K562 (cell line): Measurements from ENCODE around the gene ANKDD1A. TPM values are rescaled to one million over a fixed set of nuclear protein-coding genes. Genes with fewer than 3 reads are reported as not detected.

Experiments used
- BRCA1 ChIP-seq, 2 experiments: fragments of 450-650 bp in 1 of 2; sonication (generic) in 1 of 2; formaldehyde crosslinking in 1 of 2; IDR thresholded peaks; 2 replicates each; pipeline versions ENCODE4 v1.5.0 to v1.6.1; 2017 to 2020; ENCODE audit warnings: mild to moderate bottlenecking in 1 of 2, missing genetic modification reagents in 1 of 2
- CTBP1 ChIP-seq: fragments of 450-650 bp; IDR thresholded peaks from 2 replicates; pipeline ENCODE4 v1.6.1; 2016; ENCODE audit warnings: borderline replicate concordance
- FOXK1 ChIP-seq: sonication (generic); formaldehyde crosslinking; IDR thresholded peaks from 2 replicates; pipeline ENCODE4 v1.8.0; 2022; ENCODE audit warnings: missing genetic modification reagents, mild to moderate bottlenecking, borderline replicate concordance
- HDAC2 ChIP-seq: fragments of 450-650 bp; IDR thresholded peaks from 2 replicates; pipeline ENCODE4 v1.6.1; 2016; ENCODE audit warnings: mild to moderate bottlenecking
- KHSRP ChIP-seq: fragments of 450-650 bp; IDR thresholded peaks from 2 replicates; pipeline ENCODE4 v1.6.1; 2017
- L3MBTL2 ChIP-seq: fragments of 450-650 bp; IDR thresholded peaks from 2 replicates; pipeline ENCODE4 v1.6.1; 2016; ENCODE audit warnings: mild to moderate bottlenecking, moderate library complexity
- MAZ ChIP-seq, 2 experiments: fragments of 450-650 bp in 1 of 2; sonication (generic) in 1 of 2; formaldehyde crosslinking; IDR thresholded peaks in 1 of 2; conservative IDR thresholded peaks in 1 of 2; 2 replicates each; pipeline versions ENCODE4 v1.4.0 to v1.5.0; 2020; ENCODE audit warnings: mild to moderate bottlenecking in 1 of 2, missing genetic modification reagents in 1 of 2
- MCM2 ChIP-seq: fragments of 450-650 bp; IDR thresholded peaks from 2 replicates; pipeline ENCODE4 v1.6.1; 2017; ENCODE audit warnings: low read depth, mild to moderate bottlenecking
- NR2C2 ChIP-seq, 2 experiments: fragments of 200-800 bp in 1 of 2; sonication (Bioruptor generic) in 1 of 2; sonication (generic) in 1 of 2; formaldehyde crosslinking in 1 of 2; IDR thresholded peaks; 2 replicates each; pipeline versions ENCODE4 v1.6.1 to v1.8.0; 2016 to 2022; ENCODE audit warnings: mild to moderate bottlenecking in 1 of 2, missing compliant biosample characterization in 1 of 2, missing genetic modification characterization in 1 of 2, missing genetic modification reagents in 1 of 2
- PHB2 ChIP-seq: fragments of 450-650 bp; IDR thresholded peaks from 2 replicates; pipeline ENCODE4 v1.6.1; 2017; ENCODE audit warnings: low read depth
- PHF8 ChIP-seq: fragments of 200-600 bp; sonication (generic); IDR thresholded peaks from 2 replicates; pipeline ENCODE4 v1.6.1; 2012; ENCODE audit warnings: mixed run types, mild to moderate bottlenecking, inconsistent platforms, low read length, moderate library complexity, borderline replicate concordance
- SMARCA5 ChIP-seq: fragments of 450-650 bp; IDR thresholded peaks from 2 replicates; pipeline ENCODE4 v1.6.1; 2016
- YY1 ChIP-seq, 3 experiments: IDR thresholded peaks; 2 replicates each; pipeline ENCODE4 v1.6.1; 2011; ENCODE audit warnings: low read length in 2 of 3, mild to moderate bottlenecking in 2 of 3, moderate library complexity in 2 of 3, borderline replicate concordance in 1 of 3, control low read depth in 1 of 3, low read depth in 1 of 3; ENCODE audit not compliant: insufficient read depth in 3 of 3, insufficient replicate concordance in 2 of 3, control insufficient read depth in 1 of 3, insufficient read length in 1 of 3; ENCODE audit errors: extremely low read depth in 1 of 3
- ZBTB8A ChIP-seq: fragments of 450-650 bp; IDR thresholded peaks from 2 replicates; pipeline ENCODE4 v1.6.1; 2018; ENCODE audit warnings: mild to moderate bottlenecking, moderate library complexity; ENCODE audit not compliant: partially characterized antibody
- ZNF76 ChIP-seq: fragments of 250-450 bp; sonication (Bioruptor Pico); IDR thresholded peaks from 2 replicates; pipeline ENCODE4 v1.4.0; 2020; ENCODE audit warnings: mild to moderate bottlenecking, moderate library complexity, borderline replicate concordance
- ZNF778 ChIP-seq: fragments of 450-650 bp; formaldehyde crosslinking; IDR thresholded peaks from 2 replicates; pipeline ENCODE4 v1.4.0; 2020; ENCODE audit warnings: mild to moderate bottlenecking, moderate library complexity
- polyA plus RNA-seq, 8 experiments: library from polyadenylated mRNA; depleted of rRNA in 4 of 8; stranded (reverse) in 5 of 8; unstranded in 3 of 8; fragments of >200 nt; fragmentation: Nextera tagmentation in 2 of 8; fragmentation: Illumina TruSeq in 1 of 8; extraction: Ambion mirVana in 2 of 8; extraction: Trizol in 1 of 8; gene quantifications; 2 replicates each; pipeline versions ENCODE4 v1.2.1 to v1.2.3, GENCODE V29; 2011 to 2014; ENCODE audit warnings: inconsistent platforms in 1 of 8, missing spikeins in 1 of 8
- total RNA-seq, 7 experiments: library from RNA; depleted of rRNA in 6 of 7; stranded (reverse); fragments of >200 nt in 6 of 7; fragmentation: Illumina TruSeq in 2 of 7; extraction: Trizol in 2 of 7; gene quantifications; 2 replicates each; pipeline versions ENCODE4 v1.2.1 to v1.2.3, GENCODE V29; 2011 to 2021; ENCODE audit warnings: low replicate concordance in 1 of 7
- TF ChIP-seq, protein P1 (sequence below): sonication (generic); formaldehyde crosslinking; IDR thresholded peaks from 2 replicates; pipeline ENCODE4 v1.8.1; 2023; ENCODE audit warnings: mild to moderate bottlenecking, missing genetic modification reagents
- TF ChIP-seq, protein P2 (sequence below): fragments of 250-450 bp; sonication (Bioruptor Pico); IDR thresholded peaks from 2 replicates; pipeline ENCODE4 v1.4.0; 2020; ENCODE audit warnings: mild to moderate bottlenecking, moderate library complexity
- TF ChIP-seq, protein P3 (sequence below): fragments of 250-450 bp; sonication (Bioruptor Pico); IDR thresholded peaks from 2 replicates; pipeline ENCODE4 v1.5.0; 2020; ENCODE audit warnings: mild to moderate bottlenecking, borderline replicate concordance

The ANKDD1A gene
- total and polyA plus RNA-seq, 9 of the 15 experiments (the other 6 are each of a cell fraction or from before 2014, with no cell fraction given), result 0.08 to 0.80 (median 0.43) TPM

DNA sequence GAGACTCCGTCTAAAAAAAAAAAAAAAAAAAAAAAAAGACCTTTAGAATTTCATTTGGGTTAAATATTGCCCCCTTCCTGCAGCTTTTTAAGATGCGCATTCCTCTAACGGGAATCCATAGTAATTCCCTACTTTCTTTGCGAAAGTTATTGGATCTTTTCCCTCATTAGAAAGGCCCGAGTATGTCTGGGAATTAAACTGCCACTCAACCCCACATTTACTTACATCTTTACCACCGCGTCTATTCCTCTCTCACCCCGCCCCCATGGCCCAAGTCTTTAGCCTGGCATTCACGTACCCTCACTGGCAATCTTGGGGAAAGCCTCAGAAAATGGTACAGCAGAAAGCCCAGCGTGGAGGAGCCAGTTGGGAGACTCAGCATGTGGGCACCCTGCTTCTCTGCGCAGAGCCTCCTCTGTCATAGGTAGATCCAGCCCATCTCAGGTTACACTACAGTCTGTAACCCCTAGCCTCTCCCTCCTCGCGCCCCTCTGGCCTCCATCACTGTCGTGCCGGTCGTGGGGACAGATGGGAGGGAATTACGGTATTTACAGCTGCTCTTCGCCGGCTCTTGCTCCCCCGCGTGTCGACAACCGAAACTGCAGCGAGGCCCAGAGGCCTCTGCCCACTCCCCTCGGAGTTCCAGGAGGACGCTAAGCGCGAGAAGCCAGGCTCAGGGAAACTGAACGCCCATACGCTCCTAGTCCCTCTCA, 6.4 kb upstream of the ANKDD1A start (continued):
- TF ChIP-seq, protein P1, sequence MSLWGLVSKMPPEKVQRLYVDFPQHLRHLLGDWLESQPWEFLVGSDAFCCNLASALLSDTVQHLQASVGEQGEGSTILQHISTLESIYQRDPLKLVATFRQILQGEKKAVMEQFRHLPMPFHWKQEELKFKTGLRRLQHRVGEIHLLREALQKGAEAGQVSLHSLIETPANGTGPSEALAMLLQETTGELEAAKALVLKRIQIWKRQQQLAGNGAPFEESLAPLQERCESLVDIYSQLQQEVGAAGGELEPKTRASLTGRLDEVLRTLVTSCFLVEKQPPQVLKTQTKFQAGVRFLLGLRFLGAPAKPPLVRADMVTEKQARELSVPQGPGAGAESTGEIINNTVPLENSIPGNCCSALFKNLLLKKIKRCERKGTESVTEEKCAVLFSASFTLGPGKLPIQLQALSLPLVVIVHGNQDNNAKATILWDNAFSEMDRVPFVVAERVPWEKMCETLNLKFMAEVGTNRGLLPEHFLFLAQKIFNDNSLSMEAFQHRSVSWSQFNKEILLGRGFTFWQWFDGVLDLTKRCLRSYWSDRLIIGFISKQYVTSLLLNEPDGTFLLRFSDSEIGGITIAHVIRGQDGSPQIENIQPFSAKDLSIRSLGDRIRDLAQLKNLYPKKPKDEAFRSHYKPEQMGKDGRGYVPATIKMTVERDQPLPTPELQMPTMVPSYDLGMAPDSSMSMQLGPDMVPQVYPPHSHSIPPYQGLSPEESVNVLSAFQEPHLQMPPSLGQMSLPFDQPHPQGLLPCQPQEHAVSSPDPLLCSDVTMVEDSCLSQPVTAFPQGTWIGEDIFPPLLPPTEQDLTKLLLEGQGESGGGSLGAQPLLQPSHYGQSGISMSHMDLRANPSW (CRISPR knock-in tag), result no peak
- TF ChIP-seq L3MBTL2, result 0 out of 2 replicates have a peak, but pooled peaks have one; percentile 45
- TF ChIP-seq NR2C2 (CRISPR knock-in tag; IDR thresholded peaks at IDR 0.05), result no peak
- TF ChIP-seq NR2C2 (tag; IDR thresholded peaks at IDR 0.05), result no peak
- TF ChIP-seq MCM2, result no peak
- TF ChIP-seq MAZ (CRISPR knock-in tag; conservative IDR thresholded peaks at IDR 0.05 in 1 of 2, IDR thresholded peaks at IDR 0.05 in 1 of 2), result peak in 1 of 2 experiments; percentile 71; a peak in 2 of 4 replicates
- no peak for TF ChIP-seq FOXK1 (CRISPR knock-in tag)
- TF ChIP-seq ZNF76 (CRISPR knock-in tag), result no peak
- TF ChIP-seq ZNF778 (CRISPR knock-in tag), result no peak
- TF ChIP-seq KHSRP, result no peak
- no peak for TF ChIP-seq PHB2
- TF ChIP-seq ZBTB8A, result no peak
- TF ChIP-seq SMARCA5, result no peak
- TF ChIP-seq CTBP1, result peak; percentile 44; the same call in 1 of the 2 replicates
- TF ChIP-seq PHF8, result no peak
- TF ChIP-seq, protein P2, sequence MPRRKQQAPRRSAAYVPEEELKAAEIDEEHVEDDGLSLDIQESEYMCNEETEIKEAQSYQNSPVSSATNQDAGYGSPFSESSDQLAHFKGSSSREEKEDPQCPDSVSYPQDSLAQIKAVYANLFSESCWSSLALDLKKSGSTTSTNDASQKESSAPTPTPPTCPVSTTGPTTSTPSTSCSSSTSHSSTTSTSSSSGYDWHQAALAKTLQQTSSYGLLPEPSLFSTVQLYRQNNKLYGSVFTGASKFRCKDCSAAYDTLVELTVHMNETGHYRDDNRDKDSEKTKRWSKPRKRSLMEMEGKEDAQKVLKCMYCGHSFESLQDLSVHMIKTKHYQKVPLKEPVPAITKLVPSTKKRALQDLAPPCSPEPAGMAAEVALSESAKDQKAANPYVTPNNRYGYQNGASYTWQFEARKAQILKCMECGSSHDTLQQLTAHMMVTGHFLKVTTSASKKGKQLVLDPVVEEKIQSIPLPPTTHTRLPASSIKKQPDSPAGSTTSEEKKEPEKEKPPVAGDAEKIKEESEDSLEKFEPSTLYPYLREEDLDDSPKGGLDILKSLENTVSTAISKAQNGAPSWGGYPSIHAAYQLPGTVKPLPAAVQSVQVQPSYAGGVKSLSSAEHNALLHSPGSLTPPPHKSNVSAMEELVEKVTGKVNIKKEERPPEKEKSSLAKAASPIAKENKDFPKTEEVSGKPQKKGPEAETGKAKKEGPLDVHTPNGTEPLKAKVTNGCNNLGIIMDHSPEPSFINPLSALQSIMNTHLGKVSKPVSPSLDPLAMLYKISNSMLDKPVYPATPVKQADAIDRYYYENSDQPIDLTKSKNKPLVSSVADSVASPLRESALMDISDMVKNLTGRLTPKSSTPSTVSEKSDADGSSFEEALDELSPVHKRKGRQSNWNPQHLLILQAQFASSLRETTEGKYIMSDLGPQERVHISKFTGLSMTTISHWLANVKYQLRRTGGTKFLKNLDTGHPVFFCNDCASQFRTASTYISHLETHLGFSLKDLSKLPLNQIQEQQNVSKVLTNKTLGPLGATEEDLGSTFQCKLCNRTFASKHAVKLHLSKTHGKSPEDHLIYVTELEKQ (CRISPR knock-in tag), result no peak
- TF ChIP-seq BRCA1 (IDR thresholded peaks at IDR 0.05), result no peak
- TF ChIP-seq BRCA1 (CRISPR knock-in tag; IDR thresholded peaks at IDR 0.05), result no peak
- TF ChIP-seq HDAC2, result no peak
- peak in 2 of 3 experiments; percentile 54 to 65 for TF ChIP-seq YY1 (IDR thresholded peaks at IDR 0.05; ENCODE audit: borderline replicate concordance in 1 of 3, control insufficient read depth in 1 of 3, extremely low read depth in 1 of 3, insufficient read depth in 3 of 3, insufficient read length in 1 of 3, insufficient replicate concordance in 2 of 3, low read depth in 1 of 3, low read length in 2 of 3)
- TF ChIP-seq, protein P3, sequence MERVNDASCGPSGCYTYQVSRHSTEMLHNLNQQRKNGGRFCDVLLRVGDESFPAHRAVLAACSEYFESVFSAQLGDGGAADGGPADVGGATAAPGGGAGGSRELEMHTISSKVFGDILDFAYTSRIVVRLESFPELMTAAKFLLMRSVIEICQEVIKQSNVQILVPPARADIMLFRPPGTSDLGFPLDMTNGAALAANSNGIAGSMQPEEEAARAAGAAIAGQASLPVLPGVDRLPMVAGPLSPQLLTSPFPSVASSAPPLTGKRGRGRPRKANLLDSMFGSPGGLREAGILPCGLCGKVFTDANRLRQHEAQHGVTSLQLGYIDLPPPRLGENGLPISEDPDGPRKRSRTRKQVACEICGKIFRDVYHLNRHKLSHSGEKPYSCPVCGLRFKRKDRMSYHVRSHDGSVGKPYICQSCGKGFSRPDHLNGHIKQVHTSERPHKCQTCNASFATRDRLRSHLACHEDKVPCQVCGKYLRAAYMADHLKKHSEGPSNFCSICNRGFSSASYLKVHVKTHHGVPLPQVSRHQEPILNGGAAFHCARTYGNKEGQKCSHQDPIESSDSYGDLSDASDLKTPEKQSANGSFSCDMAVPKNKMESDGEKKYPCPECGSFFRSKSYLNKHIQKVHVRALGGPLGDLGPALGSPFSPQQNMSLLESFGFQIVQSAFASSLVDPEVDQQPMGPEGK (CRISPR knock-in tag), result no peak
